ENCODE results near the gene PRR5.

PRR5 gene

GRCh38 chr22:44760476-44760875 is 58.5 kb downstream of the PRR5 start:
- no peak for DNase-seq

- no peak for DNase-seq
These were observed 59.0 kb downstream of the PRR5 start for GRCh38 chr22:44761025-44761424.

GRCh38 chr22:44764373-44764772 is 62.4 kb downstream of the PRR5 start:
- no peak for DNase-seq

GRCh38 chr22:44764974-44765373 is 63.0 kb downstream of the PRR5 start:
- no peak for DNase-seq

- no peak for DNase-seq
These were observed 63.7 kb downstream of the PRR5 start for GRCh38 chr22:44765571-44766285.

- DNase-seq = no peak
These were observed 71.1 kb downstream of the PRR5 start for GRCh38 chr22:44773082-44773481.

GRCh38 chr22:44775862-44776261 is 73.9 kb downstream of the PRR5 start:
- no peak for DNase-seq

- DNase-seq = no peak
These were observed 74.8 kb downstream of the PRR5 start for GRCh38 chr22:44776605-44777363.

- no peak for DNase-seq
These were observed 75.4 kb downstream of the PRR5 start for GRCh38 chr22:44777364-44777755.

GRCh38 chr22:44780876-44781449 is 79.0 kb downstream of the PRR5 start:
- no peak for DNase-seq

GRCh38 chr22:44782363-44782963 is 80.5 kb downstream of the PRR5 start:
- DNase-seq = no peak

- no peak for DNase-seq
These were observed 81.1 kb downstream of the PRR5 start for GRCh38 chr22:44783091-44783490.

GRCh38 chr22:44783581-44783980 is 81.6 kb downstream of the PRR5 start:
- no peak for DNase-seq

GRCh38 chr22:44786136-44786535 is 84.1 kb downstream of the PRR5 start:
- DNase-seq = no peak

- DNase-seq = no peak
These were observed 84.6 kb downstream of the PRR5 start for GRCh38 chr22:44786610-44787009.

Measured in CD4-positive, alpha-beta T cell treated with Interleukin-12 subunit alpha and Interleukin-12 subunit beta, for 1 hour (primary cell).